ENCODE data around the gene PI4KA. TPM values are rescaled to one million over a fixed set of nuclear protein-coding genes. Genes with fewer than 3 reads are reported as not detected.
"Not testable (repeated sequence)": the region's sequence is repeated elsewhere in the genome, so short reads cannot be mapped to it uniquely, and the experiment has no call there.

PI4KA gene
- total and polyA plus RNA-seq, 2 donors: 32.5 to 64.0 TPM

GRCh38 chr22:20829491-20830134, 29.0 kb downstream of the PI4KA start:
- no peak for DNase-seq (ENCODE audit: low read depth in 6 of 9, low spot score in 9 of 9)
- Histone ChIP-seq H3K27me3 (ENCODE audit: control insufficient read depth in 2 of 2, insufficient read depth in 1 of 2, low read length in 1 of 2) (no peaks in the 10 kb centered on the region), H3K9me3 (ENCODE audit: control insufficient read depth in 2 of 2, insufficient read depth in 1 of 2, low read length in 1 of 2) (no peaks in the 10 kb centered on the region), H3K4me1 (ENCODE audit: control insufficient read depth in 2 of 2, insufficient read depth in 2 of 2, low read length in 2 of 2) (no peaks in the 10 kb centered on the region), H3K27ac (ENCODE audit: low read depth in 1 of 2, low read length in 1 of 2) (no peak overlapping the region), H3K36me3 (ENCODE audit: control insufficient read depth in 2 of 2, insufficient read depth in 2 of 2, low read length in 1 of 2) (peaks cover 57 to 58% of the 10 kb centered on the region in 2 donors), H3K4me3 (ENCODE audit: low read length in 2 of 2) (no peak overlapping the region)
- WGBS: 85% methylated on average over 3 of the region's 3 CpGs

- 98% methylated on average over 5 of the region's 5 CpGs for WGBS
- H3K4me1 ChIP-seq (ENCODE audit: control insufficient read depth in 2 of 2, insufficient read depth in 2 of 2, low read length in 2 of 2); H3K27ac ChIP-seq (ENCODE audit: low read depth in 1 of 2, low read length in 1 of 2); H3K9me3 ChIP-seq (ENCODE audit: control insufficient read depth in 2 of 2, insufficient read depth in 1 of 2, low read length in 1 of 2); H3K4me3 ChIP-seq (ENCODE audit: low read length in 2 of 2); H3K27me3 ChIP-seq (ENCODE audit: control insufficient read depth in 2 of 2, insufficient read depth in 1 of 2, low read length in 1 of 2); DNase-seq (ENCODE audit: low read depth in 6 of 9, low spot score in 9 of 9): not testable (repeated sequence)
- peaks cover 50 to 51% of the 10 kb centered on the region in 2 donors for H3K36me3 ChIP-seq (ENCODE audit: control insufficient read depth in 2 of 2, insufficient read depth in 2 of 2, low read length in 1 of 2)
These were observed 32.0 kb downstream of the PI4KA start for GRCh38 chr22:20826373-20827152.

- Histone ChIP-seq H3K9me3 (ENCODE audit: control insufficient read depth in 2 of 2, insufficient read depth in 1 of 2, low read length in 1 of 2) (no peaks in the 10 kb centered on the region), H3K4me3 (ENCODE audit: low read length in 2 of 2) (no peak overlapping the region), H3K36me3 (ENCODE audit: control insufficient read depth in 2 of 2, insufficient read depth in 2 of 2, low read length in 1 of 2) (peaks cover 46 to 49% of the 10 kb centered on the region in 2 donors), H3K4me1 (ENCODE audit: control insufficient read depth in 2 of 2, insufficient read depth in 2 of 2, low read length in 2 of 2) (no peaks in the 10 kb centered on the region), H3K27me3 (ENCODE audit: control insufficient read depth in 2 of 2, insufficient read depth in 1 of 2, low read length in 1 of 2) (no peaks in the 10 kb centered on the region), H3K27ac (ENCODE audit: low read depth in 1 of 2, low read length in 1 of 2) (no peak overlapping the region)
- DNase-seq (ENCODE audit: low read depth in 6 of 9, low spot score in 9 of 9): no peak
- WGBS: 96% methylated on average over 6 of the region's 6 CpGs
These were observed 33.0 kb downstream of the PI4KA start for GRCh38 chr22:20825624-20826023.

- H3K9me3 ChIP-seq (ENCODE audit: control insufficient read depth in 2 of 2, insufficient read depth in 1 of 2, low read length in 1 of 2); H3K27me3 ChIP-seq (ENCODE audit: control insufficient read depth in 2 of 2, insufficient read depth in 1 of 2, low read length in 1 of 2); H3K4me3 ChIP-seq (ENCODE audit: low read length in 2 of 2); H3K27ac ChIP-seq (ENCODE audit: low read depth in 1 of 2, low read length in 1 of 2); H3K4me1 ChIP-seq (ENCODE audit: control insufficient read depth in 2 of 2, insufficient read depth in 2 of 2, low read length in 2 of 2); DNase-seq (ENCODE audit: low read depth in 6 of 9, low spot score in 9 of 9): not testable (repeated sequence)
- 97% methylated on average over 4 of the region's 4 CpGs for WGBS
- peaks cover 47 to 49% of the 10 kb centered on the region in 2 donors for H3K36me3 ChIP-seq (ENCODE audit: control insufficient read depth in 2 of 2, insufficient read depth in 2 of 2, low read length in 1 of 2)
These were observed 33.4 kb downstream of the PI4KA start for GRCh38 chr22:20825216-20825615.

GRCh38 chr22:20823264-20823663, 35.3 kb downstream of the PI4KA start:
- Histone ChIP-seq H3K4me3 (ENCODE audit: low read length in 2 of 2) (no peak overlapping the region), H3K4me1 (ENCODE audit: control insufficient read depth in 2 of 2, insufficient read depth in 2 of 2, low read length in 2 of 2) (no peaks in the 10 kb centered on the region), H3K36me3 (ENCODE audit: control insufficient read depth in 2 of 2, insufficient read depth in 2 of 2, low read length in 1 of 2) (peaks cover 55 to 60% of the 10 kb centered on the region in 2 donors), H3K27me3 (ENCODE audit: control insufficient read depth in 2 of 2, insufficient read depth in 1 of 2, low read length in 1 of 2) (no peaks in the 10 kb centered on the region), H3K27ac (ENCODE audit: low read depth in 1 of 2, low read length in 1 of 2) (no peak overlapping the region), H3K9me3 (ENCODE audit: control insufficient read depth in 2 of 2, insufficient read depth in 1 of 2, low read length in 1 of 2) (no peaks in the 10 kb centered on the region)
- DNase-seq (ENCODE audit: low read depth in 6 of 9, low spot score in 9 of 9): no peak
- 95% methylated on average over 1 of the region's 1 CpG for WGBS

GRCh38 chr22:20822240-20822639, 36.4 kb downstream of the PI4KA start:
- DNase-seq (ENCODE audit: low read depth in 6 of 9, low spot score in 9 of 9): no peak
- Histone ChIP-seq H3K27me3 (ENCODE audit: control insufficient read depth in 2 of 2, insufficient read depth in 1 of 2, low read length in 1 of 2) (no peaks in the 10 kb centered on the region), H3K4me1 (ENCODE audit: control insufficient read depth in 2 of 2, insufficient read depth in 2 of 2, low read length in 2 of 2) (no peaks in the 10 kb centered on the region), H3K36me3 (ENCODE audit: control insufficient read depth in 2 of 2, insufficient read depth in 2 of 2, low read length in 1 of 2) (peaks cover 60 to 63% of the 10 kb centered on the region in 2 donors), H3K27ac (ENCODE audit: low read depth in 1 of 2, low read length in 1 of 2) (no peak overlapping the region), H3K4me3 (ENCODE audit: low read length in 2 of 2) (no peak overlapping the region), H3K9me3 (ENCODE audit: control insufficient read depth in 2 of 2, insufficient read depth in 1 of 2, low read length in 1 of 2) (no peaks in the 10 kb centered on the region)
- over 99% methylated on average over 5 of the region's 5 CpGs for WGBS

GRCh38 chr22:20821717-20822239, 36.8 kb downstream of the PI4KA start:
- not testable (repeated sequence) for H3K27ac ChIP-seq (ENCODE audit: low read depth in 1 of 2, low read length in 1 of 2)
- peaks cover 65 to 67% of the 10 kb centered on the region in 2 donors for H3K36me3 ChIP-seq (ENCODE audit: control insufficient read depth in 2 of 2, insufficient read depth in 2 of 2, low read length in 1 of 2)
- 99% methylated on average over 8 of the region's 8 CpGs for WGBS

GRCh38 chr22:20819471-20819870, 39.1 kb downstream of the PI4KA start:
- 99% methylated on average over 9 of the region's 9 CpGs for WGBS
- Histone ChIP-seq H3K27ac (ENCODE audit: low read depth in 1 of 2, low read length in 1 of 2) (no peak overlapping the region), H3K36me3 (ENCODE audit: control insufficient read depth in 2 of 2, insufficient read depth in 2 of 2, low read length in 1 of 2) (peaks cover 69 to 79% of the 10 kb centered on the region in 2 donors), H3K4me1 (ENCODE audit: control insufficient read depth in 2 of 2, insufficient read depth in 2 of 2, low read length in 2 of 2) (no peaks in the 10 kb centered on the region), H3K9me3 (ENCODE audit: control insufficient read depth in 2 of 2, insufficient read depth in 1 of 2, low read length in 1 of 2) (no peaks in the 10 kb centered on the region), H3K27me3 (ENCODE audit: control insufficient read depth in 2 of 2, insufficient read depth in 1 of 2, low read length in 1 of 2) (no peaks in the 10 kb centered on the region), H3K4me3 (ENCODE audit: low read length in 2 of 2) (no peak overlapping the region)
- DNase-seq (ENCODE audit: low read depth in 6 of 9, low spot score in 9 of 9): no peak

More at GRCh38 chr22:20821717-20822239, 36.8 kb downstream of the PI4KA start:
- not testable (repeated sequence) for H3K9me3 ChIP-seq (ENCODE audit: control insufficient read depth in 2 of 2, insufficient read depth in 1 of 2, low read length in 1 of 2); H3K27me3 ChIP-seq (ENCODE audit: control insufficient read depth in 2 of 2, insufficient read depth in 1 of 2, low read length in 1 of 2); H3K4me3 ChIP-seq (ENCODE audit: low read length in 2 of 2); DNase-seq (ENCODE audit: low read depth in 6 of 9, low spot score in 9 of 9); H3K4me1 ChIP-seq (ENCODE audit: control insufficient read depth in 2 of 2, insufficient read depth in 2 of 2, low read length in 2 of 2)

GRCh38 chr22:20818471-20818870, 40.1 kb downstream of the PI4KA start:
- DNase-seq (ENCODE audit: low read depth in 6 of 9, low spot score in 9 of 9): no peak
- Histone ChIP-seq H3K9me3 (ENCODE audit: control insufficient read depth in 2 of 2, insufficient read depth in 1 of 2, low read length in 1 of 2) (no peaks in the 10 kb centered on the region), H3K36me3 (ENCODE audit: control insufficient read depth in 2 of 2, insufficient read depth in 2 of 2, low read length in 1 of 2) (peaks cover 60 to 76% of the 10 kb centered on the region in 2 donors), H3K4me3 (ENCODE audit: low read length in 2 of 2) (no peak overlapping the region), H3K27me3 (ENCODE audit: control insufficient read depth in 2 of 2, insufficient read depth in 1 of 2, low read length in 1 of 2) (no peaks in the 10 kb centered on the region), H3K27ac (ENCODE audit: low read depth in 1 of 2, low read length in 1 of 2) (no peak overlapping the region), H3K4me1 (ENCODE audit: control insufficient read depth in 2 of 2, insufficient read depth in 2 of 2, low read length in 2 of 2) (no peaks in the 10 kb centered on the region)
- 97% methylated on average over 3 of the region's 3 CpGs for WGBS

Data from thymus (tissue), 11 donors.